NB4 (cell line): ENCODE data around the gene FAM81B.

ENCODE experiments used
- POLR2A ChIP-seq: IDR thresholded peaks from 2 replicates; pipeline ENCODE4 v1.6.1; 2011; ENCODE audit warnings: mild to moderate bottlenecking; ENCODE audit not compliant: insufficient read length; ENCODE audit errors: extremely low read depth
- TF ChIP-seq, protein P1 (sequence below): IDR thresholded peaks from one replicate; pipeline ENCODE4 v1.5.1; 2012; ENCODE audit warnings: low read depth, low read length

DNA sequence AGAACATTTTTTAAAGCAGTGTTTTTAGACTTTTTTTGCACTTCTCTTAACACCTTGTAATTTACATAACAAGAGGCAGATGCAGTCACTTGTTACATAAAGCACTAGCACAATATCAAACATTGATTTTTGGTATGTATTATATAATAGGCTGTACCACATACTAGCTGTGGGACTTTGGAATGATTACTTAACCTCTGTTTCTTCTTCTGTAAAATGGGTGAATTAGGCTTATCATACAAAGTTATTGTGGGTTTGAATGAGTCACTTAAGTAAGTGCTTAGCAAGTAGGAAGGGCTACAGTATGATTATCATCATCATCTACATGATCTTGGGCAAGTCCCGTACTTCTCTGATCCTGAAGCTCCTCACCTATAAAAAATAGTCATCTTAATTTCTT, 2.1 kb downstream of the FAM81B start:
- TF ChIP-seq, protein P1, sequence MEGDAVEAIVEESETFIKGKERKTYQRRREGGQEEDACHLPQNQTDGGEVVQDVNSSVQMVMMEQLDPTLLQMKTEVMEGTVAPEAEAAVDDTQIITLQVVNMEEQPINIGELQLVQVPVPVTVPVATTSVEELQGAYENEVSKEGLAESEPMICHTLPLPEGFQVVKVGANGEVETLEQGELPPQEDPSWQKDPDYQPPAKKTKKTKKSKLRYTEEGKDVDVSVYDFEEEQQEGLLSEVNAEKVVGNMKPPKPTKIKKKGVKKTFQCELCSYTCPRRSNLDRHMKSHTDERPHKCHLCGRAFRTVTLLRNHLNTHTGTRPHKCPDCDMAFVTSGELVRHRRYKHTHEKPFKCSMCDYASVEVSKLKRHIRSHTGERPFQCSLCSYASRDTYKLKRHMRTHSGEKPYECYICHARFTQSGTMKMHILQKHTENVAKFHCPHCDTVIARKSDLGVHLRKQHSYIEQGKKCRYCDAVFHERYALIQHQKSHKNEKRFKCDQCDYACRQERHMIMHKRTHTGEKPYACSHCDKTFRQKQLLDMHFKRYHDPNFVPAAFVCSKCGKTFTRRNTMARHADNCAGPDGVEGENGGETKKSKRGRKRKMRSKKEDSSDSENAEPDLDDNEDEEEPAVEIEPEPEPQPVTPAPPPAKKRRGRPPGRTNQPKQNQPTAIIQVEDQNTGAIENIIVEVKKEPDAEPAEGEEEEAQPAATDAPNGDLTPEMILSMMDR, result no peak
- TF ChIP-seq POLR2A, result no peak
